ENCODE measurements around the gene FNDC5. TPM values are rescaled to one million over a fixed set of nuclear protein-coding genes. Genes with fewer than 3 reads are reported as not detected.

Gene FNDC5
- total RNA-seq, 4 donors from 2014 or later: 5.5 to 17.0 (median 9.8) TPM

GRCh38 chr1:32891630-32892029, 20.9 kb upstream of the FNDC5 start:
- no peak overlapping the region for H3K4me3 ChIP-seq
- DNase-seq (ENCODE audit: extremely low spot score): no peak
- intact Hi-C loops (cut with DNase I): no loop called here
- no peak overlapping the region for H3K27ac ChIP-seq (replicated peaks in 1 of 4)
- H3K9me3 ChIP-seq: no peaks in the 10 kb centered on the region
- peaks cover 3 to 75% (median 19%) of the 10 kb centered on the region in 4 donors for H3K27me3 ChIP-seq
- TF ChIP-seq POLR2A (IDR thresholded peaks at IDR 0.05; ENCODE audit: low read depth): no peak
- no peak for TF ChIP-seq EP300 (IDR thresholded peaks at IDR 0.05)
- no peak for TF ChIP-seq CTCF (IDR thresholded peaks at IDR 0.05)
- TF ChIP-seq POLR2AphosphoS5 (IDR thresholded peaks at IDR 0.05): no peak
- H3K36me3 ChIP-seq: no peaks in the 10 kb centered on the region
- 87% methylated on average over 3 of the region's 3 CpGs for WGBS
- peaks cover 14 to 23% (median 18%) of the 10 kb centered on the region in 4 donors for H3K4me1 ChIP-seq

GRCh38 chr1:32891241-32891570, 20.5 kb upstream of the FNDC5 start:
- Histone ChIP-seq H3K27me3 (peaks cover 7 to 79% (median 23%) of the 10 kb centered on the region in 4 donors), H3K4me1 (peaks cover 17 to 27% (median 23%) of the 10 kb centered on the region in 4 donors)
- 100% methylated on average over 1 of the region's 1 CpG for WGBS

GRCh38 chr1:32890516-32891240, 20.0 kb upstream of the FNDC5 start:
- peaks cover 17 to 32% (median 28%) of the 10 kb centered on the region in 4 donors for H3K4me1 ChIP-seq
- intact Hi-C loops (cut with DNase I): no loop called here
- H3K9me3 ChIP-seq: no peaks in the 10 kb centered on the region
- no peak overlapping the region for H3K4me3 ChIP-seq
- no peak overlapping the region for H3K27ac ChIP-seq (replicated peaks in 1 of 4)
- 81% methylated on average over 3 of the region's 7 CpGs for WGBS
- peaks cover 8 to 84% (median 29%) of the 10 kb centered on the region in 4 donors for H3K27me3 ChIP-seq
- TF ChIP-seq POLR2A (IDR thresholded peaks at IDR 0.05; ENCODE audit: low read depth) (no peak), EP300 (IDR thresholded peaks at IDR 0.05) (no peak), CTCF (IDR thresholded peaks at IDR 0.05) (no peak), POLR2AphosphoS5 (IDR thresholded peaks at IDR 0.05) (no peak)
- no peaks in the 10 kb centered on the region for H3K36me3 ChIP-seq
- DNase-seq (ENCODE audit: extremely low spot score): no peak

More at GRCh38 chr1:32891241-32891570, 20.5 kb upstream of the FNDC5 start:
- H3K36me3 ChIP-seq: no peaks in the 10 kb centered on the region
- no peak overlapping the region for H3K4me3 ChIP-seq
- TF ChIP-seq EP300 (IDR thresholded peaks at IDR 0.05) (no peak), CTCF (IDR thresholded peaks at IDR 0.05) (no peak), POLR2AphosphoS5 (IDR thresholded peaks at IDR 0.05) (no peak), POLR2A (IDR thresholded peaks at IDR 0.05; ENCODE audit: low read depth) (no peak)
- no peak overlapping the region for H3K27ac ChIP-seq (replicated peaks in 1 of 4)
- intact Hi-C loops (cut with DNase I): no loop called here
- H3K9me3 ChIP-seq: no peaks in the 10 kb centered on the region
- no peak for DNase-seq (ENCODE audit: extremely low spot score)

GRCh38 chr1:32889731-32890278, 19.1 kb upstream of the FNDC5 start:
- Histone ChIP-seq H3K36me3 (no peaks in the 10 kb centered on the region), H3K4me1 (peaks cover 17 to 33% (median 28%) of the 10 kb centered on the region in 4 donors), H3K4me3 (no peak overlapping the region), H3K27me3 (peaks cover 8 to 93% (median 36%) of the 10 kb centered on the region in 4 donors), H3K27ac (replicated peaks in 1 of 4) (no peak overlapping the region), H3K9me3 (no peaks in the 10 kb centered on the region)
- no peak for DNase-seq (ENCODE audit: extremely low spot score)
- 91% methylated on average over 3 of the region's 3 CpGs for WGBS
- TF ChIP-seq POLR2AphosphoS5 (IDR thresholded peaks at IDR 0.05) (no peak), POLR2A (IDR thresholded peaks at IDR 0.05; ENCODE audit: low read depth) (no peak), EP300 (IDR thresholded peaks at IDR 0.05) (no peak), CTCF (IDR thresholded peaks at IDR 0.05) (no peak)
- intact Hi-C loops (cut with DNase I): no loop called here

Data from esophagus muscularis mucosa (tissue), 4 donors.